SKM-1 (cell line): Measurements from ENCODE around the gene CABP4.

Experiments
- DNase-seq: peaks from one replicate; lab custom pipeline; 2025; ENCODE audit not compliant: unreplicated experiment; lab: John Stamatoyannopoulos, UW

CABP4 gene

GRCh38 chr11:67507242-67507863, 52.2 kb downstream of the CABP4 start:
- no peak for DNase-seq

- DNase-seq = peak; percentile 93
Measured at GRCh38 chr11:67507864-67508485, 52.8 kb downstream of the CABP4 start, which contains the start of gene CDK2AP2. CDK2AP2 (minus strand) TSS chr11:67508162; CDS start chr11:67508082, 80 bp downstream.

GRCh38 chr11:67508486-67509121, 53.5 kb downstream of the CABP4 start:
- peak; percentile 91 for DNase-seq

GRCh38 chr11:67510023-67510345, 54.8 kb downstream of the CABP4 start:
- no peak for DNase-seq
